ENCODE data around the gene NDUFA11. TPM values are rescaled to one million over a fixed set of nuclear protein-coding genes. Genes with fewer than 3 reads are reported as not detected.

Gene NDUFA11
- total and polyA plus RNA-seq, 2 of the 13 experiments (the other 11 are each of a cell fraction or from before 2014, with no cell fraction given): 286 to 378 TPM

GRCh38 chr19:5903624-5904351 lies at the start of gene NDUFA11 (continued):
- no peak for TF ChIP-seq KIAA2018 (CRISPR knock-in tag; IDR thresholded peaks at IDR 0.05; ENCODE audit: borderline replicate concordance)
- no peak for TF ChIP-seq ZNF562 (CRISPR knock-in tag; IDR thresholded peaks at IDR 0.05; ENCODE audit: borderline replicate concordance)
- TF ChIP-seq ZNF773 (CRISPR knock-in tag; IDR thresholded peaks at IDR 0.05; ENCODE audit: borderline replicate concordance): no peak
- no peak for TF ChIP-seq U2AF1 (optimal IDR thresholded peaks at IDR 0.05; ENCODE audit: low read depth, low read length)
- no peak for TF ChIP-seq SOX6 (IDR thresholded peaks at IDR 0.05)
- peak; percentile 86 for TF ChIP-seq SOX6 (CRISPR knock-in tag; IDR thresholded peaks at IDR 0.05)
- TF ChIP-seq YY1 (IDR thresholded peaks at IDR 0.05; ENCODE audit: insufficient read depth, insufficient replicate concordance, low read depth, low read length): peak; percentile 82
- TF ChIP-seq PHF21A (CRISPR knock-in tag; IDR thresholded peaks at IDR 0.05): peak; percentile 99
- peak; percentile 84 for TF ChIP-seq ZNF780A (CRISPR knock-in tag; IDR thresholded peaks at IDR 0.05)
- TF ChIP-seq MXD1 (CRISPR knock-in tag; IDR thresholded peaks at IDR 0.05): 0 out of 2 replicates have a peak, but pooled peaks have one; percentile 45
- peak; percentile 89 for TF ChIP-seq KDM3A (CRISPR knock-in tag; IDR thresholded peaks at IDR 0.05; ENCODE audit: low read depth)
- TF ChIP-seq POLR2G (IDR thresholded peaks at IDR 0.05; ENCODE audit: low read depth, low read length): peak; percentile 82
- TF ChIP-seq ZNF761 (CRISPR knock-in tag; conservative IDR thresholded peaks at IDR 0.05): 0 out of 2 replicates have a peak, but pooled peaks have one; percentile 64
- no peak for TF ChIP-seq NKX3-1 (CRISPR knock-in tag; IDR thresholded peaks at IDR 0.05)
- TF ChIP-seq ZNF597 (CRISPR knock-in tag; IDR thresholded peaks at IDR 0.05): no peak
- no peak; the same call in 1 of the 2 replicates for TF ChIP-seq HNRNPL (IDR thresholded peaks at IDR 0.05; ENCODE audit: low read depth, low read length)
- TF ChIP-seq BCLAF1 (IDR thresholded peaks at IDR 0.05): no peak
